Measurements from ENCODE around the gene MYL6B. TPM values are rescaled to one million over a fixed set of nuclear protein-coding genes. Genes with fewer than 3 reads are reported as not detected.
"Not testable (repeated sequence)": the region's sequence is repeated elsewhere in the genome, so short reads cannot be mapped to it uniquely, and the experiment has no call there.

Gene MYL6B
- polyA plus RNA-seq, 2 of the 4 experiments (the other 2 are of a cell fraction): 67.0 to 83.9 TPM

GRCh38 chr12:56193025-56193578, 40.7 kb downstream of the MYL6B start (continued):
- TF ChIP-seq ZC3H11A (IDR thresholded peaks at IDR 0.05): no peak
- TF ChIP-seq KDM1A (IDR thresholded peaks at IDR 0.05; ENCODE audit: low read depth): no peak
- no peak for TF ChIP-seq FOSL2 (IDR thresholded peaks at IDR 0.05)
- no peak for TF ChIP-seq FOSL2 (CRISPR knock-in tag; IDR thresholded peaks at IDR 0.05)
- TF ChIP-seq ATOH8 (CRISPR knock-in tag; IDR thresholded peaks at IDR 0.05; ENCODE audit: low read depth): no peak
- no peak for TF ChIP-seq CHD4 (IDR thresholded peaks at IDR 0.05; ENCODE audit: borderline replicate concordance)
- no peak for TF ChIP-seq BCL3 (IDR thresholded peaks at IDR 0.05)
- no peak for TF ChIP-seq GATA3 (IDR thresholded peaks at IDR 0.05; ENCODE audit: borderline replicate concordance)
- no peak for TF ChIP-seq RCOR1 (IDR thresholded peaks at IDR 0.05; ENCODE audit: low read depth, low read length)
- peak; percentile 2 for TF ChIP-seq ZFP36 (IDR thresholded peaks at IDR 0.05; ENCODE audit: borderline replicate concordance, partially characterized antibody)
- TF ChIP-seq RNF2 (IDR thresholded peaks at IDR 0.05; ENCODE audit: borderline replicate concordance, low read depth): no peak
- TF ChIP-seq EHMT2 (IDR thresholded peaks at IDR 0.05; ENCODE audit: low read depth): peak; percentile 92
- TF ChIP-seq CBX2 (IDR thresholded peaks at IDR 0.05; ENCODE audit: borderline replicate concordance, low read depth): no peak
- no peak for TF ChIP-seq TFCP2L1 (CRISPR knock-in tag; IDR thresholded peaks at IDR 0.05)
- TF ChIP-seq POLR2AphosphoS2 (conservative IDR thresholded peaks at IDR 0.05; ENCODE audit: low read length): no peak
- no peak for TF ChIP-seq JUN (IDR thresholded peaks at IDR 0.05)
- TF ChIP-seq TP53 (CRISPR knock-in tag; IDR thresholded peaks at IDR 0.05): no peak
- no peak for TF ChIP-seq HDAC2 (IDR thresholded peaks at IDR 0.05)
- no peak for TF ChIP-seq PBX3 (IDR thresholded peaks at IDR 0.05)
- TF ChIP-seq HMGXB4 (CRISPR knock-in tag; IDR thresholded peaks at IDR 0.05; ENCODE audit: borderline replicate concordance): no peak
- no peak for TF ChIP-seq JUNB (IDR thresholded peaks at IDR 0.05)

GRCh38 chr12:56196818-56197550, 44.6 kb downstream of the MYL6B start:
- H3K9me3 ChIP-seq, H3K27ac ChIP-seq, H3K4me1 ChIP-seq, FAIRE-seq, H3K4me3 ChIP-seq, H3K4me2 ChIP-seq: not testable (repeated sequence)
- ChIA-PET POLR2A (interaction anchor here (0.7 kb wide), 1 partner anchor 25 kb away, joined by 4 read pairs; the partner anchor contains the start of gene RNF41), CTCF (interaction anchor here (0.5 to 6.3 kb wide), 8 partner anchors 9 to 101 kb away, joined by 3 to 46 read pairs (median 6); partner anchors contain the start of genes ANKRD52 and RNF41)
- DNase-seq (ENCODE audit: low read depth in 1 of 2, low spot score in 1 of 2) (peak in 1 of 2 experiments; percentile 26), ATAC-seq (peak in 1 of 2 experiments; percentile 55; a peak in 3 of 6 replicates)
- WGBS (ENCODE audit: missing lambda C conversion rate): 64% methylated on average over 11 of the region's 11 CpGs
